A673 (cell line): ENCODE data around the gene FGFR4.

Experiments used
- EZH2 ChIP-seq: fragments of 200-600 bp; sonication (generic); IDR thresholded peaks from 2 replicates; pipeline ENCODE4 v1.6.1; 2017; ENCODE audit warnings: borderline replicate concordance, low read depth, mild to moderate bottlenecking, mixed read lengths, antibody characterized with exemption, low read length; ENCODE audit not compliant: poor library complexity, severe bottlenecking
- TF ChIP-seq, protein P1 (sequence below): fragments of 300-800, 200-600 bp; sonication (generic); conservative IDR thresholded peaks from 2 replicates; pipeline ENCODE4 v1.5.1; 2017; ENCODE audit warnings: low read depth, mild to moderate bottlenecking, antibody characterized with exemption, low read length, moderate library complexity, mixed read lengths

DNA sequence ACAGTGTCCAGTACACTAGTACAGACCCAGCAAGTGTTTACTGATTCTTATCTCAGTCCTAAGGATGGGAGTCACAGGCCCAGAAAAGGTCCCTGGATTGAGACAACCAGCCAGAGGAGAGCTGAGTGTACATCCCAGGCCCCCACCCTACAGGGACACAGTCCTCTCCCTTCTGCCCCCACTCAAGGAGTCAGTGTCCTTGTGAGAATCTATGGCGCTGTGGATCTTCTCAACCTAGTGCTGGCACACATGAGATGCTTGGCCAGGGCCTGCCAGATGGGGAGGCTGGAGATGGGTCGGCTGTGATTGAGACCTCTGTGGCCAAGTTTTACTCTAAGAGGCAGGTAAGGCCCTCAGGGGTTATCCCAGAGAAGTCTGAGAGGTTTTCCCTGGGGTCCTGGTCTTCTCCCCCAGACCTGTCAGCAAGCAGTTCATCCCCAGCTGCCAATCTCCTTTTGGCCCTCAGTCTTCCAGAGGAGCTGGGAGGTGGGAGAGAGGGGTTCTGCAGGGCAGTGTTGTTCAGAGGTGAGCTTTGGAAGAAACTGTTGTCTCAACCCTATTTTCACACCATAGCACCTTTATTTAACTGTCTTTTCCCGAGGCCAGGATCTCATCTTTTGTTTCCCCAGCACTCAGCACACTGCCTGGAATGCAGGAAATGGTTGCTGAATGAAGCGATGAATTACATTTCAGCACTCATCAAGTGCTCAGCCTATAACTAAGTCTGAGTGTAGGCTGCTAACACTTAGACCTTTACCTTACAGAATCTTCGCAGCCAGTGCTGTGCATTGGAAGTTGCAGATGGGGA lies 43.7 kb downstream of the FGFR4 start:
- TF ChIP-seq, protein P1, sequence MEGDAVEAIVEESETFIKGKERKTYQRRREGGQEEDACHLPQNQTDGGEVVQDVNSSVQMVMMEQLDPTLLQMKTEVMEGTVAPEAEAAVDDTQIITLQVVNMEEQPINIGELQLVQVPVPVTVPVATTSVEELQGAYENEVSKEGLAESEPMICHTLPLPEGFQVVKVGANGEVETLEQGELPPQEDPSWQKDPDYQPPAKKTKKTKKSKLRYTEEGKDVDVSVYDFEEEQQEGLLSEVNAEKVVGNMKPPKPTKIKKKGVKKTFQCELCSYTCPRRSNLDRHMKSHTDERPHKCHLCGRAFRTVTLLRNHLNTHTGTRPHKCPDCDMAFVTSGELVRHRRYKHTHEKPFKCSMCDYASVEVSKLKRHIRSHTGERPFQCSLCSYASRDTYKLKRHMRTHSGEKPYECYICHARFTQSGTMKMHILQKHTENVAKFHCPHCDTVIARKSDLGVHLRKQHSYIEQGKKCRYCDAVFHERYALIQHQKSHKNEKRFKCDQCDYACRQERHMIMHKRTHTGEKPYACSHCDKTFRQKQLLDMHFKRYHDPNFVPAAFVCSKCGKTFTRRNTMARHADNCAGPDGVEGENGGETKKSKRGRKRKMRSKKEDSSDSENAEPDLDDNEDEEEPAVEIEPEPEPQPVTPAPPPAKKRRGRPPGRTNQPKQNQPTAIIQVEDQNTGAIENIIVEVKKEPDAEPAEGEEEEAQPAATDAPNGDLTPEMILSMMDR = no peak
- TF ChIP-seq EZH2 = no peak
